ENCODE results near the gene URAD. TPM values are rescaled to one million over a fixed set of nuclear protein-coding genes. Genes with fewer than 3 reads are reported as not detected.

URAD gene
- polyA plus RNA-seq, 4 donors, result not detected

- no peak for DNase-seq (ENCODE audit: low read depth in 4 of 4, low spot score in 3 of 4)
Observed at GRCh38 chr13:28001049-28001448, 12.6 kb upstream of the URAD start.

GRCh38 chr13:28000567-28000966 lies 12.1 kb upstream of the URAD start:
- no peak for DNase-seq (ENCODE audit: low read depth in 4 of 4, low spot score in 3 of 4)

GRCh38 chr13:27997904-27998522 lies 9.5 kb upstream of the URAD start:
- DNase-seq (ENCODE audit: low read depth in 4 of 4, low spot score in 3 of 4), result no peak

- DNase-seq (ENCODE audit: low read depth in 4 of 4, low spot score in 3 of 4), result no peak
Observed at GRCh38 chr13:27991881-27992280, 3.4 kb upstream of the URAD start.

- no peak for DNase-seq (ENCODE audit: low read depth in 4 of 4, low spot score in 3 of 4)
Observed at GRCh38 chr13:27985600-27985999, 2.9 kb downstream of the URAD start.

GRCh38 chr13:27982361-27982760 lies 6.1 kb downstream of the URAD start:
- no peak for DNase-seq (ENCODE audit: low read depth in 4 of 4, low spot score in 3 of 4)

GRCh38 chr13:27981006-27981708 lies 7.3 kb downstream of the URAD start:
- no peak for DNase-seq (ENCODE audit: low read depth in 4 of 4, low spot score in 3 of 4)

GRCh38 chr13:27980280-27980998 lies 8.1 kb downstream of the URAD start:
- no peak for DNase-seq (ENCODE audit: low read depth in 4 of 4, low spot score in 3 of 4)

GRCh38 chr13:27979765-27980279 lies 8.7 kb downstream of the URAD start:
- DNase-seq (ENCODE audit: low read depth in 4 of 4, low spot score in 3 of 4), result no peak

- DNase-seq (ENCODE audit: low read depth in 4 of 4, low spot score in 3 of 4), result no peak
Observed at GRCh38 chr13:27979001-27979643, 9.4 kb downstream of the URAD start.

- no peak for DNase-seq (ENCODE audit: low read depth in 4 of 4, low spot score in 3 of 4)
Observed at GRCh38 chr13:27978301-27978968, 10.1 kb downstream of the URAD start.

GRCh38 chr13:27977476-27978300 lies 10.8 kb downstream of the URAD start:
- DNase-seq (ENCODE audit: low read depth in 4 of 4, low spot score in 3 of 4), result no peak

GRCh38 chr13:27976362-27977091 lies 12.0 kb downstream of the URAD start:
- no peak for DNase-seq (ENCODE audit: low read depth in 4 of 4, low spot score in 3 of 4)

- no peak for DNase-seq (ENCODE audit: low read depth in 4 of 4, low spot score in 3 of 4)
Observed at GRCh38 chr13:27975564-27976361, 12.7 kb downstream of the URAD start.

- DNase-seq (ENCODE audit: low read depth in 4 of 4, low spot score in 3 of 4), result no peak
Observed at GRCh38 chr13:27973961-27974662, 14.4 kb downstream of the URAD start.

- DNase-seq (ENCODE audit: low read depth in 4 of 4, low spot score in 3 of 4), result no peak
Observed at GRCh38 chr13:27973291-27973690, 15.2 kb downstream of the URAD start.

GRCh38 chr13:27972478-27972820 lies 16.0 kb downstream of the URAD start:
- no peak for DNase-seq (ENCODE audit: low read depth in 4 of 4, low spot score in 3 of 4)
